Embryonic facial prominence (tissue), 1 donor: Measurements from ENCODE around the gene RGPD4.
A peak's percentile ranks its signal among the peaks of the same experiment; 100 is the strongest.

Experiments used
- DNase-seq: peaks from one replicate; pipeline ENCODE4 v3.0.0-alpha.2; 2016; ENCODE audit errors: extremely low spot score

The RGPD4 gene

GRCh38 chr2:107927034-107927534 lies 100.4 kb downstream of the RGPD4 start:
- no peak for DNase-seq

GRCh38 chr2:107931412-107931811 lies 104.7 kb downstream of the RGPD4 start:
- DNase-seq: no peak

GRCh38 chr2:107932488-107932887 lies 105.8 kb downstream of the RGPD4 start:
- peak; percentile 59 for DNase-seq

- DNase-seq: peak; percentile 51
Measured at GRCh38 chr2:107932979-107933378, 106.3 kb downstream of the RGPD4 start.

GRCh38 chr2:107936433-107937359 lies 110.0 kb downstream of the RGPD4 start:
- DNase-seq: no peak
